Mucosa of gallbladder (tissue), 1 donor: ENCODE data around the gene SGPP2. TPM values are rescaled to one million over a fixed set of nuclear protein-coding genes. Genes with fewer than 3 reads are reported as not detected.
A peak's percentile ranks its signal among the peaks of the same experiment; 100 is the strongest.
"Not testable (repeated sequence)": the region's sequence is repeated elsewhere in the genome, so short reads cannot be mapped to it uniquely, and the experiment has no call there.

ENCODE experiments used
- DNase-seq: peaks from one replicate; pipeline ENCODE4 v3.0.0-alpha.2; 2020; ENCODE audit warnings: low spot score
- total RNA-seq: library from RNA; stranded (reverse); gene quantifications from one replicate; pipeline ENCODE4 v1.2.1, GENCODE V29; 2021
- donor health status: DM: no; HTN: no; CAD: no.

Gene SGPP2
- total RNA-seq, 1 donor from 2014 or later = 44.8 TPM

- DNase-seq = no peak
These were observed 3.4 kb downstream of the SGPP2 start for GRCh38 chr2:222427646-222428301.

GRCh38 chr2:222430071-222430470 lies 5.7 kb downstream of the SGPP2 start:
- no peak for DNase-seq

- DNase-seq = no peak
These were observed 6.3 kb downstream of the SGPP2 start for GRCh38 chr2:222430681-222431080.

DNA sequence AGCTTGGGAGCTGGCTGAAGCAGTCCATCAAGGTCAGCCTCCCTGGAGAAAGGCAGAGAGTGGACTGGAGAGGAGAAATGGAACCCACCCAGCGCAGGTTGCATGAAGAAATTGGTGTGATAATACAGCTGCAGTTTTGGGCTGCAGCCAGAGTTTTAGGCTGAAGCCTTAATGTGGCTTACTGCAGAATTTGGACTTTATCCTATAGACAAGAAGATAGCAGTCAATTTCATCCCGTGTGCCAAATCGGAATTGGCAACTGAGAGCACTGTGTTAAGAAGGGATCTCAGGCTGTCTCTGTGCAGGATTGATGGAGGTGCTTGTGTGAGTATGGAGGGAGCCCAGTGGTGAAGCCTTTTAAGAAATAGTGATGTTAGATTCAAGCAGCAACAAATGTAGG lies 7.5 kb downstream of the SGPP2 start:
- DNase-seq = no peak

- peak; percentile 31 for DNase-seq
These were observed 9.2 kb downstream of the SGPP2 start for GRCh38 chr2:222433332-222434173.

DNA sequence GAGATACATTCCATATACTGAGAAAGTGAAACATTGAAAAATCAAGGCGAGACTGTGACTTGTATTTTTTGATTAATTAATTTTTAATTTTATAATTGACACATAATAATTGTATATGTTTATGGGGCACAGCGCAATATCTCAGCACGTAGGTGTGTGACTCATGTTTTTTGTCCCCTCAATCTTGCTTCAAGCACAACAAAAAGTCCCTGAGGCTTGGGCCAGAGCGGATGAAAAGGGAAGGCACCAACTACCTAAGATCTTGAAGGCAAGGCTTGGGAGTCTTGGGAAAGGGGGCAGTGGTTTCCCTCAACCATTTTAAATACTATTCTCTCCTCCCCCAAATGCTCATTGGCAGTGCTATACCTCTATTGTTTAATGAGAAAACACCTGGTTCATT lies 9.9 kb downstream of the SGPP2 start:
- no peak for DNase-seq

- not testable (repeated sequence) for DNase-seq
These were observed 11.2 kb downstream of the SGPP2 start for GRCh38 chr2:222435400-222436039.

DNA sequence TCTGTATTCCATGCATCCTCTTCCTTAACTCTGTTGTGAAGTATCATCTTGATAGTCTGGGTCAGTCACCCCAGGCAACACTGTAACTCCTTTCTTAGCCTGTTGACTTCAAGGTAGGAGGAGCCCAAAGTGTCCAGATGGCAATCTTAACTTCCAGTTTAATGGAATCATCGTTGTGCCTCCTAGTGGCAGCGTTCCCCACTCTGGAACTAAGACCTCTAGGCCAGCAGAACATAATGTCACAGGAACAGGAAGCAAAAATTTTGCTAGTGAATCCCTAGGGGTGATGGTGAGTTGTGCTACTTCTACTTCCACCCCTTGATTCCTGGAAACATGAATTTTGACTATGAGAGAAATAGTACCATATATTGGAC lies 11.7 kb downstream of the SGPP2 start:
- no peak for DNase-seq

DNA sequence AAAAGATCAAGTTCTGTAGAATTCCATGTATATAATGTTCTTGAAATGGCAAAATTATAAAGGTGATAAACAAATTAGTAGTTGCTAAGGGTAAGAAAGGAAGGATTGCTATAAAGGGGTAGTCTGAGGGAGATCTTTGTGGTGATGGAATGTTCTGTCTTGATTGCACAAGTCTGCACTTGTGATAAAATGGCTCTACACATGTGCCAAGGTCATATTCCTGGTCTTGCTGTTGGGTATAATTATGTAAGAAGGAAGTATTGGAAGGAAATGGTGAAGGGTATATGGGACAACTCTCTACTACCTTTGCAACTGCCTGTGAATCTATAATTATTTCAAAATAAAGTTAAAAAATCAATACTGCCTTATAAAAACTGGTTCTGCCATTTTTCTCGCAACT lies 15.3 kb downstream of the SGPP2 start:
- DNase-seq = no peak

DNA sequence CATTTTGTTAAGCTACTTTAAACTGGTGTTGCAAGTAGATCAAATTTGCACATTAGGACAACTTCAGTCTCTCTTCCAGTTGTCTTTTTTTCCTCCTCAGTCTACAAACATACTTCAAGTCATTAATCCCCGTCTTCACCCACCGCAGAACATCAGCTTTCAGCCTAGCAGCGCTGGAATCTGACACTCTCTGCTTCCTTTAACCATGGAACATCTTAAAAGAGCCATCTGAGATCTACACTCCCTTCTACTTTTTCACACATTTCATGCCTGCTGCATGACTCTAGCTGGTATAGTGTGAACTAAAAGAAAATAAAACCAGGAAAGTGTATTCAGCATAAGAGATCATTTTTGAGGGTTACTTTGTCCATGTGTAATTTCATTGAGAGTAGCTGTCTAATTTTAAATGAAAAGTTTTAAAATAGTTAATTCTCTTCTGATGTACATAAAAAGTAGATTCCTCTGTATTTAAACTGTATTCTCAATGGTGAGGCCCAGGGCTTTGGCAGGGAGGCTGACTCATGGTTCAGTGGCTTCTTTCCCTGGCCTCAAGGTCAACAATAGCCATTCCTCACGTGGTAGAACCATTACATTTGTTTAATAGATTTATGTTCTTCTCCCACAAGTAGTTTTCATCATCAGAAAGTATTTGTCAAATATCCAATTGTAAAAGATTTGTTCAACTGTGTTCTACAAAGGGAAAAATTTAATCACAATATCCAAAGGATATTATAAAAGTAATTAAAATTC lies 16.5 kb downstream of the SGPP2 start:
- DNase-seq = no peak

DNA sequence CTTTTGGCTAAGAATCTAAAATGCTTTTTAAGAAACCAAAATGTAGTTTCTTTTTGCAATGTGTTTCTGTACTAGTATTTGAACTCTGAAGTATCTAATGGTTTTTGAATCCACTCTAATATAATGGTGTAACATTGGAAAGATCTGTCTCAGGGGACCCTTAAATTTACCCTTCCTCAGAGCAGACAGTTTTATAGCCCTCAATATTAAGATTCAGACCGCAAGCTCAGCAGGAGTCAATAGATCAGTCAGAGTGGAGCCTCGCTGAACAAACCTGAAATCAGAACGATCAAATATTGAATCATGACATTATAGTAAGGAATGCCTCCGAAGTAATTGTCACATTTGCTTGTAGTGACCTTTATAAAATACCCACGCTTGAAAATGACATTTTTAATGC lies 18.3 kb downstream of the SGPP2 start:
- DNase-seq = no peak

DNA sequence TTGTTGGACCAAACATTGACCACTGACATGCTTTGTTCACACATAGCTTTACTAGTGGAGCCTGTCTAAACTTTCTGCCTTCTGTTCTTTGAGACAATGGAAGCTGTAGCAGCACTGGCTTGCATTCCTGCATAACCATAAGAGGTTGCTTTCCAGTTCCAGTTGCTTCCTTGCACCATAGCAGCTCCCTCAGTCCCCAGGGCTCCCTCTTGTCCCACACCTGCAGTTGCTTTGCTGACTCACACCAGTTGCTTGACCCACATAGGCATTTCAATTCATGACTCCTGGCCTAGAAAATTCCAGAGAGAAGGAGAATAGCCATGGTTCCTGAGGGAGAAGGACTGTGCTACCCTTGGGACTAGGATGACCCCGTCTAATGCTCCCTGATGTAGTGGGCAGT lies 20.9 kb downstream of the SGPP2 start:
- DNase-seq = no peak

DNA sequence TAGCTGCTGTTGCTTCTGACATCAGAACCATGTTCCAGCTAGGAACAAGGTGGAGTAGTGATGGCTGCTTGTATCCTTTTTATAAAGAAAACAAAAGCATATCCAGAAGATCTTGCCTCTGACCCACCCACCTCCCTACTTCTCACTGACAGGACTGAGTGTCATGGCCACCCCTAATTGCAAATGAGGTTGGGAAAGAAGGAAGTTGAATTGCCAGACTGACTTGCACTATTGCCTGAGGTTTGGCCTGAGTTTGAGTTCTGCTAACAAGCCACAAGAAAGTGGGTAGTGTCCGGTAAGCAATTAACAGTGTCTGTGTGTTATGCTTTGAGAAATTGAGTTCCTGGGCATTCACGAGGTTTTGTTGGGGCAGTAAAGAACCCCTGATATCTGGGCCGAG lies 22.8 kb downstream of the SGPP2 start:
- DNase-seq = no peak

- peak; percentile 47 for DNase-seq
These were observed 24.4 kb downstream of the SGPP2 start for GRCh38 chr2:222448748-222449181.

DNA sequence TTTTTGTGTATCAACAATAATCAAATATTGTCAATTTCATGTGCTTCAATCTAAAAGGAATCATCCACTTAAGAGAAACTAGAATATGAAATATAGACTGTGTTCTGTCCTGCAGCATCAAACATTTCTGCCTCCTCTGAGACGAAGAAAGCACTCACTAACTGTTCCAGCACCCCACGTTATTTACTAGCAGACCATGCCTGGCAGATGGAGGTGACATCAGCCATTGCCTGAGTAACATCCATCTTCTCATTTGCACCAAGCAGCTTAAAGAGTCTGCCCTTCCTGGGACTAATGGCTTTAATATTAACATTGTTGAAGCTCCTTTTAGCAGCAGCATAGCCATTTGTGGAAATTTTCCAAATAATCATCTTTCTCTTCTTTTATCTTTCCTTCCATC lies 25.7 kb downstream of the SGPP2 start:
- DNase-seq = no peak

DNA sequence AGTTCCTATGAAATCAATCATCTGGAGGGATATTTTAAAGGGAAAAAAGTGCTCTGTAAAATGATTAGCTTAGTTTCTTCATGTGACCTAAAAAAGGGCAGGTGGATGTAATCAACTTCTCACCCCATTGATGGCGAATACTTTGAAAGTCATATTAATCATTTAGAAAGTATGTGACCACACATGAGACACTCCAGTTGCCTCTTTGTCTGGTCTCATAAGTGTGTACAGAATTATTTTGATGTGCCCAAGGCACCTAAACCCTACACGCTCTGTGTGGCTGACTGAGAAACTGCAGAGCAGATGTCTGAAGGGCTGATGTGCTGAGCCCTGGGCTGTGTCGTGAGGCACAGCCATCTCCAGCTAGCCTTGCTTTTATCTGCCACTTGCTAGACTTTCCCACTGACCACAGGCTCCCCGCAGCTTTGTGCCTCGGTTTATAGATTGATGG lies 26.9 kb downstream of the SGPP2 start:
- DNase-seq = no peak

DNA sequence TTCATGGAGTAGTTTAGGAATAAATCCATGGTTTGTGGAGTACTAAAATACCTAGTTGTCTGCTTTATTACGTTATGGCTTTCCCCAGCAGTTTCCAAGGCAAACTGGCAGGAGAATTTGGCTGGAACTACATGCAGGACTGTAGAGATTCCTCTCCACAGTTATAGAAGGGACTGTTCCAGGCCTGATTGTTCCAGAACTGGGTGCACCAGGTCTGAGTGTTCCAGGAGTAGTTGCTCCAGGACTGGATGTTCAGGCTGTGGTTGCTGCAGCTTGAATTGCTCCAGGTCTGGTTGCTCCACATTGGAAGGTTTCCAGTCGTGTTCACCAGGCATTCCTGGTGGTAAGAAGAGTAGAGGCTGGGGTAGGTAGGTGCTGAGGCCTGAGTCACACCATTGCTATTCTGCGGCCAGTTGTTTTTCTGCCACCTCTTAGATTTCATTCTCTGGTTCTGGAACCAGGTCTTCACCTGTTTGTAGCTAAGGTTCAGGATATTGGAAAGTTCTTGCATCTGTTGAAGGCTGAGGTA lies 28.1 kb downstream of the SGPP2 start:
- no peak for DNase-seq

DNA sequence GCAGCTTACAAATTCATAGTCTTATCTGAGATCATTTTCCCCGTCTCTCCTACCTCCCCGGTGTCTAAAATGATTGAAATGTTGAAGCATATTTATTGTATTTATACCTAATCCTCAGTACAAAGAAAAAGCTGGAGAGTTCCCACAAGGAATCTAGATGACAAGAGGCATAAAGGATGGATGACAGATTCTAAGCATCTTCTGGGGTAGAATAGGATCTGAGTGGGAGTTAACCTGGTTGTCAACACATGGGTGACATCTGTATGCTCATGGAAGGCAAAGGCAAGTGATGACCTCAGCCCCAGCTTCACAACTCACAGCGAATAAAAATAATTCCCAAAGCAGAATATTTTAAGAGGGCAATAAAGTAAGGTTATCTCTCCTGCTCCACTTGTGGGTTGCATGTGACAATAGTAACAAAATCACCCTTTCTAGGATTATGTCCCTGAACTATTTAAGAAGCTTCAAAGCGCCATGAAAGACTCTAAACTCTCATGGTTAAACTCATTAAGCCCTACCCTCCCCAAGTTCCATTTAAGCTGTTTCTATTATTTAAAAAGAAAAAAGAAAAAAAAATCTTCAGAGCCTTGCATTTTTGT lies 32.2 kb downstream of the SGPP2 start:
- DNase-seq = no peak

GRCh38 chr2:222459983-222460382 lies 35.6 kb downstream of the SGPP2 start:
- no peak for DNase-seq

DNA sequence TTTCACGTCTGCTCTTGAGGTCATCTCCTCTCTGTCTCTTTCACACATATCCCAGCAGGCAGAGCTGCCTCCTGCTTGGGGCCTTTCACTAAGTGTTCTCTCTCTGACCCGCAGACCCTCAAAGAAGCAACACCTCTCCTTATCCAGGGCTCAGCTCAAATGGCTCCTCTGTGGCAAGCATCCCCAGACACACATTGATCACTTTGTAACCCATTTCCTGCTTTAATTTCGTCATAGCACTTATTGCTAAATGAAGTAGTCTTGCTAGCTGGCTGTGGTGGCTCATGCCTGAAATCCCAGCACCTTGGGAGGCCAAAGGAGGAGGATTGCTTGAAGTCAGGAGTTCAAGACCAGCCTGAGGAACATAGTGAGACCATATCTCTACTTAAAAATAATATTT lies 41.4 kb downstream of the SGPP2 start:
- no peak for DNase-seq

DNA sequence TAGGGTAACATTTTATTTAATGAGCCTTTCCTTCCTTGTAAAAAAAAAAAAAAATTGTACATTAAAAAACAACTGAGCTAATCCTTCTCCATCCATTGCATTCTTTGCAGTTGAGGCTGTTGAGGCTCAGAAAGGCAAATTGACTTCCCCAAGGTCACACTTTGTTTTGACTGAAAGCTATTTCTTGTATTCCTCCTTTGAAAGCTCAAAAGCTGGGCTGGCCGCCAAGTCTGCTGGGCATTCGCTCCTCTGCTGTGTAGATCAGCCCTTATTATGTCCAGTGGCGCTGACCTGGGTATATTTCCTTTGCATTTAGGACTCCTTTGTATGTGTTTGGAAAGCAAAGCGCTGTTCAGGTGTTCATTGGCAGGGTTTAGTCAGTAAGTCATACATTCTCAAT lies 44.0 kb downstream of the SGPP2 start:
- peak; percentile 32 for DNase-seq
